ENCODE data around the gene DIO3. TPM values are rescaled to one million over a fixed set of nuclear protein-coding genes. Genes with fewer than 3 reads are reported as not detected.
A peak's percentile ranks its signal among the peaks of the same experiment; 100 is the strongest.

The DIO3 gene
- not detected in 2 replicates for total RNA-seq

GRCh38 chr14:101561145-101561896 is at the start of gene DIO3:
DIO3 (plus strand) TSS chr14:101561495.
- DNase-seq (ENCODE audit: low read depth in 2 of 2): peak in 1 of 2 donors; percentile 8

GRCh38 chr14:101511620-101512375 is 49.5 kb upstream of the DIO3 start:
- DNase-seq (ENCODE audit: low read depth in 2 of 2): no peak

GRCh38 chr14:101512376-101512695 is 49.0 kb upstream of the DIO3 start:
- DNase-seq (ENCODE audit: low read depth in 2 of 2): no peak

GRCh38 chr14:101514136-101514535 is 47.2 kb upstream of the DIO3 start:
- no peak for DNase-seq (ENCODE audit: low read depth in 2 of 2)

- no peak for DNase-seq (ENCODE audit: low read depth in 2 of 2)
These were observed 44.9 kb upstream of the DIO3 start for GRCh38 chr14:101516401-101516800.

- peak in 1 of 2 donors; percentile 1 for DNase-seq (ENCODE audit: low read depth in 2 of 2)
These were observed 42.5 kb upstream of the DIO3 start for GRCh38 chr14:101518611-101519473.

- DNase-seq (ENCODE audit: low read depth in 2 of 2): no peak
These were observed 40.4 kb upstream of the DIO3 start for GRCh38 chr14:101520621-101521472.

GRCh38 chr14:101521473-101521915 is 39.8 kb upstream of the DIO3 start:
- no peak for DNase-seq (ENCODE audit: low read depth in 2 of 2)

GRCh38 chr14:101521978-101522377 is 39.3 kb upstream of the DIO3 start:
- DNase-seq (ENCODE audit: low read depth in 2 of 2): no peak

- DNase-seq (ENCODE audit: low read depth in 2 of 2): no peak
These were observed 35.4 kb upstream of the DIO3 start for GRCh38 chr14:101525640-101526527.

GRCh38 chr14:101527987-101528386 is 33.3 kb upstream of the DIO3 start:
- no peak for DNase-seq (ENCODE audit: low read depth in 2 of 2)

- no peak for DNase-seq (ENCODE audit: low read depth in 2 of 2)
These were observed 32.2 kb upstream of the DIO3 start for GRCh38 chr14:101529079-101529478.

- no peak for DNase-seq (ENCODE audit: low read depth in 2 of 2)
These were observed 27.1 kb upstream of the DIO3 start for GRCh38 chr14:101534198-101534597.

GRCh38 chr14:101535232-101535631 is 26.1 kb upstream of the DIO3 start:
- DNase-seq (ENCODE audit: low read depth in 2 of 2): no peak

- no peak for DNase-seq (ENCODE audit: low read depth in 2 of 2)
These were observed 25.5 kb upstream of the DIO3 start for GRCh38 chr14:101535701-101536207.

GRCh38 chr14:101537286-101537685 is 24.0 kb upstream of the DIO3 start:
- no peak for DNase-seq (ENCODE audit: low read depth in 2 of 2)

- DNase-seq (ENCODE audit: low read depth in 2 of 2): no peak
These were observed 22.4 kb upstream of the DIO3 start for GRCh38 chr14:101538878-101539277.

- DNase-seq (ENCODE audit: low read depth in 2 of 2): no peak
These were observed 21.4 kb upstream of the DIO3 start for GRCh38 chr14:101539880-101540279.

- no peak for DNase-seq (ENCODE audit: low read depth in 2 of 2)
These were observed 20.5 kb upstream of the DIO3 start for GRCh38 chr14:101540481-101541462.
